IPS DF 6.9 (cell line): Measurements from ENCODE around the gene CLIC4.
"Not testable (repeated sequence)": the region's sequence is repeated elsewhere in the genome, so short reads cannot be mapped to it uniquely, and the experiment has no call there.

Experiments used
- DNase-seq: peaks from one replicate; pipeline ENCODE4 v3.0.0-alpha.2; 2013; ENCODE audit warnings: low read depth, low spot score
- H3K27ac ChIP-seq: one replicate; pipeline ENCODE4 v1.5.1; 2013; ENCODE audit warnings: low read length, control low read depth
- H3K27me3 ChIP-seq: 2 replicates; pipeline ENCODE4 v1.6.1; 2013; ENCODE audit warnings: mild to moderate bottlenecking, low read length; ENCODE audit not compliant: control insufficient read depth, insufficient read depth
- H3K36me3 ChIP-seq: 2 replicates; pipeline ENCODE4 v1.6.1; 2013; ENCODE audit warnings: low read length; ENCODE audit not compliant: control insufficient read depth, insufficient read depth
- H3K4me1 ChIP-seq: 2 replicates; pipeline ENCODE4 v1.6.1; 2013; ENCODE audit warnings: low read length; ENCODE audit not compliant: control insufficient read depth, insufficient read depth
- H3K4me3 ChIP-seq: 2 replicates; pipeline ENCODE4 v1.5.1; 2013; ENCODE audit warnings: mild to moderate bottlenecking, low read length
- H3K9me3 ChIP-seq: 2 replicates; pipeline ENCODE4 v1.6.1; 2013; ENCODE audit warnings: low read length, inconsistent platforms; ENCODE audit not compliant: control insufficient read depth, insufficient read depth
- WGBS: extraction: QIAGEN DNeasy Blood & Tissue Kit; methylation state at CpG from one replicate; pipeline ENCODE4 v1.1.7; 2013; ENCODE audit warnings: mixed read lengths, missing lambda C conversion rate; ENCODE audit not compliant: insufficient read length, insufficient coverage; 5-methylcytosine and 5-hydroxymethylcytosine counted together

CLIC4 gene

DNA sequence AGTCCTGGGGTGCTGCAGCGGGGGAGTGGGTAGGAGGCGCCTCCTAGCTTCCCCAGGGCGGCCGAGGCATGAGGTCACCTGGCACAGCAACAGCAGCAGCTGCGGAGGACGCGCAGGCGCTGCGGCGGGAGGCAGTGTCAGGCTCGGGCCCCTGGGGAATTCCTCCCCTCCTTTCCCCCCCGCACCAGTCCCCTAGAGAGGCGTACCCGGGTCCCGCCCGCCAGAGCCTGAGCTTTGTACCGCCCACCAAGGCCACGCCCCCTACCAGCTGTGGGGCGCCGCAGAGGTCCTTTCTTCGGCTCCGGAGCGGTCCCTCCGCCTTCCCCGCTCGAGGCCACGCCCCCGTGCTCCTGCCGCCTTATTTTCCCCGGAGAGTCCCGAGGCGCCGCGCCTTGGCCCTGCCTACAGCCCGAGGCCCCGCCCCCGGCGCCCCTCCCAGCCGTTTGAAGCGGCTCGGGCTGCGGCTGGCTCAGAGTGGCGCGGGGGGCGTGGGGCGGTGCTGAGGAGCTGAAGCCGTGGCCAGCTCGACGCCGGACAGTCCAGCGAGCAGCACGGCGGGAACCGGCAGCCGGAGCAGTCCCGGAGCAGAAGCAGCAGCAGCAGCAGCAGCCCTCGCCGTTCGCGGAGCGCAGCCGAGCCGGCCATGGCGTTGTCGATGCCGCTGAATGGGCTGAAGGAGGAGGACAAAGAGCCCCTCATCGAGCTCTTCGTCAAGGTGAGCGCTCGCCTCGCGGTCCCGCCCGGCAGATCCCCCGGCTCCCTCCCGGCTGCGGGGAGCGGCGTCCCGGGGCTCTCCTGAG is at the start of gene CLIC4:
CLIC4 (plus strand) TSS at position 537 of the 800 bp plus-strand sequence; CDS start at position 644, 107 bp downstream.
- DNase-seq = peak; percentile 90

DNA sequence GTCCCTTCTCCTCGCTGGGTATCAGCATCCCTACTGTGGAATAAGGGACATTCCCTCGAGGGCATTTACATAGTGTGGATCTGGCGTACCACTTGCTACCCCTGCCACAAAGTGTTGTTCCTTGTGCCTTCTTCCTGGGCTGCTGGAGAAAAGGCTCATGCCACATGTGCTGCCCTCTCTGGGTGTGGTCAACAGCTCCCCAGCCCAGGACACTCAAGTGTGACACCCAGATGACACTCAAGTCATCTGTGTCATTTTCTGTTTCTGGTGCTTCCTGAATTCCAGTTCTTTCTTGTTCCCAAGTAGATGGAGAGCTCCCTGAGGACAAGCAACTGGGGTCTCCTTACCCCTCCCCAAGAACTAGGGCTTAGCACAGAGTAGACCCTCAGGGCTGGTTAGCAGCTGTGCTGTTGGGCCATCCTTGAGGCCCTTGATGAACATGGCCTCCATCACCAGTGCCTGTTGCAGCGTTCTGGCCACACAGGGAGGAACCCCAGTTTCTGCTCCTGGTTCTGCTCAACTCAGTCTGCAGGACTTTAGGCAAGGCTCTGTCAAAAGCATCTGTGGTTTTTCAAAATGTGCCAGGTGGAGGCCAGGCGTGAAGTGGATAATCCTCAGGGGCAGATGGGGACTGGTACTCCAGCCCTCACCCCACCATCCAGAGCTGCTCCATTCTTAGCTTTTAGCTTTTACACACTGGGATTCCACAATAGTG is 49.0 kb upstream of the CLIC4 start:
- no CpG with 5 or more reads among the region's 5 CpGs for WGBS
- no peak for DNase-seq
- no peak overlapping the region for H3K4me3 ChIP-seq
- no peak overlapping the region for H3K27ac ChIP-seq
- no peaks in the 10 kb centered on the region for H3K36me3 ChIP-seq
- peaks cover 3% of the 10 kb centered on the region; the same call in 1 of the 2 replicates for H3K4me1 ChIP-seq
- no peaks in the 10 kb centered on the region for H3K27me3 ChIP-seq
- no peaks in the 10 kb centered on the region for H3K9me3 ChIP-seq

More for the DNA sequence above, at the start of gene CLIC4:
- peak within 1 kb of the TSS; percentile 91 for H3K4me3 ChIP-seq
- no CpG with 5 or more reads among the region's 80 CpGs for WGBS
- H3K36me3 ChIP-seq = no peaks in the 10 kb centered on the region
- H3K27ac ChIP-seq = no peak within 1 kb of the TSS
- H3K27me3 ChIP-seq = no peaks in the 10 kb centered on the region
- H3K4me1 ChIP-seq = peaks cover 7% of the 10 kb centered on the region; the same call in 1 of the 2 replicates
- no peaks in the 10 kb centered on the region for H3K9me3 ChIP-seq

DNA sequence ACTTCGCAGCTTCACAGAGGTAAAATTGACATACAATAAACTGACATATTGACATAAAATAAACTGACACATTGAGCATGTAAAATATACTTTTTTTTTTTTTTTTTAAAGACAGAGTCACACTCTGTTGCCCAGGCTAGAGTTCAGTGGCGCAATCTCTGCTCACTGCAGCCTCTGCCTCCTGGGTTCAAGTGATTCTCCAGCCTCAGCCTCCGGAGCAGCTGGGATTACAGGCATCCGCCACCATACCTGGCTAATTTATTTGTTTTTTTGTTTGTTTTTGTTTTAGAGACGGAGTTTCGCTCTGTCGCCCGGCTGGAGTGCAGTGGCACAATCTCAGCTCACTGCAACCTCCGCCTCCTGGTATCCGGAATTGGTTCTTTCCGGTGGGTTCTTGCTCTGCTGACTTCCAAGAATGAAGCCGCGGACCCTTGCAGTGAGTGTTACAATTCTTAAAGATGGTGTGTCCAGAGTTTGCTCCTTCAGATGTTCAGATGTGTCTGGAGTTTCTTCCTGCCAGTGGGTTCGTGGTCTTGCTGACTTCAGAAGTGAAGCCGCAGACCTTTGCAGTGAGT is 48.4 kb upstream of the CLIC4 start:
- WGBS = no CpG with 5 or more reads among the region's 15 CpGs
- H3K4me3 ChIP-seq = no peak overlapping the region
- no peaks in the 10 kb centered on the region for H3K9me3 ChIP-seq
- H3K4me1 ChIP-seq = peaks cover 3% of the 10 kb centered on the region; the same call in 1 of the 2 replicates
- no peak for DNase-seq
- no peaks in the 10 kb centered on the region for H3K36me3 ChIP-seq
- H3K27me3 ChIP-seq = no peaks in the 10 kb centered on the region
- no peak overlapping the region for H3K27ac ChIP-seq

DNA sequence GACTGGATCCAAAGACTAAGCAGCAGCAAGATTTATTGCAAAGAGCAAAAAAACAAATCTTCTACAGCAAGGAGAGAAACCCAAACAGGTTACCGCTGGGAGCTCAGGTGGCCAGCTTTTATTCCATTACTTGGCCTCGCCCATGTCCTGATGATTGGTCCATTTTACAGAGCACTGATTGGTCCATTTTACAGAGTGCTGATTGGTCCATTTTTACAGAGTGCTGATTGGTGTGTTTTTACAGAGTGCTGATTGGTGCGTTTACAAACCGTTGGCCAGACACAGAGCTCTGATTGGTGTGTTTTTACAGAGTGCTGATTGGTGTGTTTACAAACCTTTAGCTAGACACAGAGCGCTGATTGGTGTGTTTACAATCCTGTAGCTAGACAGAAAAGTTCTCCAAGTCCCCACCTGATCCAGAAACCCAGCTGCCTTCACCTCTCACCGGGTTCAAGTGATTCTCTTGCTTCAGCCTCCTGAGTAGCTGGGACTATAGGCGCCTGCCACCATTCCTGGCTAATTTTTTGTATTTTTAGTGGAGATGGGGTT is 47.7 kb upstream of the CLIC4 start:
- H3K36me3 ChIP-seq, DNase-seq, H3K4me3 ChIP-seq, H3K4me1 ChIP-seq, H3K27ac ChIP-seq, H3K9me3 ChIP-seq, H3K27me3 ChIP-seq: not testable (repeated sequence)
- no CpG with 5 or more reads among the region's 7 CpGs for WGBS

DNA sequence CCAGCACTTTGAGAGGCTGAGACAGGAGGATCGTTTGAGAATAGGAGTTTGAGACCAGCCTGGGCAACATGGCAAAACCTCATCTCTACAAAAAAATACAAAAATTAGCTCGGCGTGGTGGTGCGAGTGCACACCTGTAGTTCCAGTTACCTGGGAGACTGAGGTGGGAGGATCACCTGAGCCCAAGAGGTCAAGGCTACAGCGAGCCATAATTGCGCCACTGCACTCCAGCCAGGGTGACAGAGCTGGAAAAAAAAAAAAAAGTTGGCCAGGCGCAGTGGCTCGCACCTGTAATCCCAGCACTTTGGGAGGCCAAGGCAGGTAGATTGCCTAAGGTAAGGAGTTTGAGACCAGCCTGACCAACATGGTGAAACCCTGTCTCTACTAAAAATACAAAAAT is 46.9 kb upstream of the CLIC4 start:
- H3K9me3 ChIP-seq, H3K27ac ChIP-seq, H3K4me3 ChIP-seq, H3K4me1 ChIP-seq, H3K27me3 ChIP-seq, DNase-seq, H3K36me3 ChIP-seq: not testable (repeated sequence)
- no CpG with 5 or more reads among the region's 8 CpGs for WGBS

DNA sequence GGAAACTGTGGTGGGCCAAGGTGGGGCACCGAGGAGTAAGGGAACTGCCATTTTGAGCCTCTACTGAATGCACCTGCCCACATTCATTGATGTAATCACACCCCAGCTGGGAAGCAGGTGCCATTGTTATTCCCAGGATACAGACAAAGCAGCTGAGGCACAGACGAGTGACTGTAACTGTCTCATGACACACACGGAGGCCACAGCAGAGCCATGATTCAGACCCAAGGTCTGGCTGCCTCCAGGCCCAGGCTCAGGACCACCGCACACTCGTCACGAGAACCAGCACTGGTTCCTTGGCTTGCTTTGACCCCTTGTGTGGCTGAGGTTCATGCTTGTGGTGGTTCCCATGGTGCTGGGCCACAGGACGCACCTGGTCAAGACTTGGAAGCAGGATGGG is 45.6 kb upstream of the CLIC4 start:
- Histone ChIP-seq H3K27ac (no peak overlapping the region), H3K27me3 (no peaks in the 10 kb centered on the region), H3K36me3 (no peaks in the 10 kb centered on the region), H3K4me1 (peaks cover 3% of the 10 kb centered on the region; the same call in 1 of the 2 replicates), H3K4me3 (no peak overlapping the region), H3K9me3 (no peaks in the 10 kb centered on the region)
- DNase-seq = no peak
- no CpG with 5 or more reads among the region's 7 CpGs for WGBS

DNA sequence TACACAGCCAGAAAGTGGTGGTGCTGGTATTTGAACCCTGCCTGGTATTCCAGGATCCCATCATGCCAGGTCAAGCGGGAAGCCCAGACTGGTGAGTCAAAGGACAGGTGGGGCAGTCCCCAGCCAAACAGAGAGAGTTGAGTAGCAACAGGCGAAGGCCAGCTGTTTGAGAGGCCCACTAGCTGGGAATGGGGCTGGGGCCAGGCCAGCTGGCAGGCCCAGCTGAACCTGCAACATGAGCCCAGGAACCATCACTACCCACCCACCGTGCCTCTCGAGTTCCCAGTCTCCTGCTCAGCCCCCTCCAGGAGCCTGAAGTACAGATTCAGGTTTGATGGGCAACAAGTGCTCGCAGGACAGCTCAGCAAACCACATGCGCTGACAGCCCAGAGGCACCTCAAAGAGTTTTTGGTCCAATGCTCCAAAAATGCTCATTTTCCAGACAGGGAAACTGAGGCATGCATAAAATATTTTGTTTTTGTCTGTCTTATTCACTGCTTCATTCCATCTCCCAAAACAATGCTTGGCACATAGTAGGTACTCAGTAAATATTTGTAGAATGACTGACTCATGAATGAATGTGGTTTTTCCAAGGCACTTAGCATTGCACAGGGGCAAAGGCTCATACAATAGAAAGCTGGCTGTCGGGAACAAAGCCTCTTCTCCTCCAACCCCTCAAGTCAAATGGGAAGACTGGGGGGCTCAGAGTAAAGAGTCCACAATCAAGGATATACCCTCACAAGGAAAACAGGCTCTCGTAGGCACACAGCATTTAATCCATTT is 42.5 kb upstream of the CLIC4 start:
- WGBS = no CpG with 5 or more reads among the region's 8 CpGs
- H3K4me3 ChIP-seq = no peak overlapping the region
- no peak overlapping the region for H3K27ac ChIP-seq
- no peaks in the 10 kb centered on the region for H3K9me3 ChIP-seq
- no peaks in the 10 kb centered on the region for H3K36me3 ChIP-seq
- no peaks in the 10 kb centered on the region for H3K27me3 ChIP-seq
- peaks cover 3% of the 10 kb centered on the region; the same call in 1 of the 2 replicates for H3K4me1 ChIP-seq
- no peak for DNase-seq

DNA sequence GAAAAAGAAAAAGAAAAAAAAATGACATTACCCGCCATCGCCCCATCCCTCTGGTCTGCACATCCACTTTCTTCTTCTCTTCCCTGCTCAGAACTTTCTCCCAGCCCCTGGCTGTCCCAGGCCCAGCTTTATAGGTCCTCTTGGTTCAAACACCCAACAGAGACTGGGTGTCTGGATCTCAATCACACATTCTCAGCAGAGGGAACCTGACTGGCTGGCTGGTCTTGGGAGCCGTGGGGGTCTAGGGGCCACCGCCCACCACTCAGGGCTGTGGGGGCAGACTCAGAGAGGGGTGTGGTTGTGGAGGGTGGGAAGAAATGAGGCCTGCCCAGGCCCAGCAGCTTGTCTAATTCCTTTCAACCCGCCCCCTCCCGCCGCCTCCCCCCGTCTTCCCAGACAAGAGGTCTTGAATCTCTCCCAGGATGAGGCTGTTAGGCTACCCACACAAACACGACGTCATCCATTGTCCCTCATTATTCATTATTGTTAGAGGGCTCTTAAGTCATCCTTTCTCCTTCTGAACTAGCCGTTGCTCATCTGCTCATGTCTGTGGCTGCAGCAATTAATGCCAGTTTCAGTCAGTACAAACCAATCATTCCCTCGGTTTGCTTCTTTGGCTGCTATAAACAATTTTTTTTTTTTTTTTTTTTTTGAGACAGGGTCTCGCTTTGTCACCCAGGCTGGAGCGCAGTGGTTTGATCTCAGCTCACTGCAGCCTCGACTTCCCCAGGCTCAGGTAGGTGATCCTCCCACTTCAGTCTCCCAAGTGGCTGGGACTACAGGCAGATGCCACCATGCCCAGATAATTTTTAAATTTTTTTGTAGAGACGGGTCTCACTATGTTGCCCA is 40.6 kb upstream of the CLIC4 start:
- no peak for DNase-seq
- Histone ChIP-seq H3K9me3 (no peaks in the 10 kb centered on the region), H3K4me3 (no peak overlapping the region), H3K4me1 (peaks cover 3% of the 10 kb centered on the region; the same call in 1 of the 2 replicates), H3K27me3 (no peaks in the 10 kb centered on the region), H3K36me3 (no peaks in the 10 kb centered on the region), H3K27ac (no peak overlapping the region)
- no CpG with 5 or more reads among the region's 16 CpGs for WGBS

DNA sequence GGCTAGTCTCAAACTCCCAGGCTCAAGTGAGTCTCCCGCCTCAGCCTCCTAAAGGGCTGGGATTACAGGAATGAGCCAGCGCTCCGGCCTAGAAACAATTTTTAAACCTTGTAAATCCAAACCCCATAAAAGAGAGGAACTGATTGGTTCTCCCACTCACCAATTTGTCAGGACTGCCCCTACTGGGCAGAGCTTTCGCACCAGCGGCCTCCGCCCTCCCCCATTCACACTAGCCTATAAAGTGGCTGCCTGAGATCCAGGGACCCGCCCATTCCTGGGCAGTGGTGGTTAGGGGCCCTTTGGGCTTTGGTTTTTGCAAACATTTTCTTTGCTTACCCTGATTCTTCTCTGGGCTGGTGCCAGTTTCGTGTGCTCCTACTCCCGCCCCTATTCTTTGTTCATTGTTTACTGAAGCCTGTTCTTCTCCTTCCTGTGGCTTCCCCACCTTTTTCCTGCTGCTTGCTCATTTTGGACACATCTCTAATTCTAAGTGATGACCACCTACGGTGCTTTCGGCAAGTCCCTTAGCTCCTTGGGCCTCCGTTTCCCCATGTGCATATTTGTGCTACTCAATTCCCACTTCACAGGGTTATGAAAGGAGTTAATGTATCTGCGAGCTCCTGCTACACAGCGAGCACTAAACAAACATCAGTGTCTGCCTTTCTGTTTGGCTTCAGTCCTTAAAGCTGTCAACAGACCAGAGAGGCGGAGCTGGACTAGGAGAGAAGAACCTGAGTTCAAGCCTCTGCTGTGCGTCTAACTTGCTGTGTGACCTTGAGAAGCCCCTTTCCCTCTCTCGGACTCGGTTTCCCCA is 39.8 kb upstream of the CLIC4 start:
- H3K36me3 ChIP-seq = no peaks in the 10 kb centered on the region
- H3K4me3 ChIP-seq = no peak overlapping the region
- no peaks in the 10 kb centered on the region for H3K27me3 ChIP-seq
- peak; percentile 73 for DNase-seq
- no peaks in the 10 kb centered on the region for H3K9me3 ChIP-seq
- no peak overlapping the region for H3K27ac ChIP-seq
- WGBS = no CpG with 5 or more reads among the region's 18 CpGs
- H3K4me1 ChIP-seq = peaks cover 3% of the 10 kb centered on the region; the same call in 1 of the 2 replicates
